Neural cell (in vitro differentiated cells): ENCODE measurements around the gene C16orf86. TPM values are rescaled to one million over a fixed set of nuclear protein-coding genes. Genes with fewer than 3 reads are reported as not detected.

Source experiments
- H2AFZ ChIP-seq: fragments of 200-600, 300-800 bp; sonication (generic), shearing (Covaris generic); 2 replicates; pipeline ENCODE4 v1.6.0; 2014; ENCODE audit warnings: low read depth, mild to moderate bottlenecking, antibody characterized with exemption, low read length, moderate library complexity
- H3F3A ChIP-seq: fragments of 200-600 bp; shearing (Covaris generic); 2 replicates; pipeline ENCODE4 v1.6.1; 2016; ENCODE audit warnings: mild to moderate bottlenecking, moderate library complexity, mixed read lengths, antibody characterized with exemption, low read length; ENCODE audit not compliant: insufficient read depth, poor library complexity, severe bottlenecking
- H3K27ac ChIP-seq: fragments of 200-600, 300-800 bp; sonication (generic), shearing (Covaris generic); 2 replicates; pipeline ENCODE4 v1.5.1; 2014; ENCODE audit warnings: mild to moderate bottlenecking, low read length, moderate library complexity
- H3K27me3 ChIP-seq: fragments of 300-800, 200-600 bp; sonication (generic), shearing (Covaris generic); 2 replicates; pipeline ENCODE4 v1.6.0; 2014; ENCODE audit warnings: mild to moderate bottlenecking, low read depth, low read length, moderate library complexity; ENCODE audit not compliant: insufficient read depth
- H3K36me3 ChIP-seq: fragments of 300-800, 200-600 bp; sonication (generic), shearing (Covaris generic); 2 replicates; pipeline ENCODE4 v1.5.1; 2014; ENCODE audit warnings: mild to moderate bottlenecking, antibody characterized with exemption, low read length, moderate library complexity; ENCODE audit not compliant: insufficient read depth
- H3K4me2 ChIP-seq: fragments of 300-800, 200-600 bp; sonication (generic), shearing (Covaris generic); 2 replicates; pipeline ENCODE4 v1.6.0; 2014; ENCODE audit warnings: mild to moderate bottlenecking, low read length
- H3K4me3 ChIP-seq: fragments of 300-800, 200-600 bp; sonication (generic), shearing (Covaris generic); 2 replicates; pipeline ENCODE4 v1.5.1; 2014; ENCODE audit warnings: mild to moderate bottlenecking, low read length, moderate library complexity
- H3K79me2 ChIP-seq: fragments of 200-600 bp; shearing (Covaris generic); replicated peaks from 2 replicates; pipeline ENCODE4 v1.6.0; 2014; ENCODE audit warnings: mild to moderate bottlenecking, low read length, moderate library complexity; ENCODE audit not compliant: insufficient read depth
- H3K9ac ChIP-seq: fragments of 300-800, 200-600 bp; sonication (generic), shearing (Covaris generic); 2 replicates; pipeline ENCODE4 v1.6.1; 2016; ENCODE audit warnings: mild to moderate bottlenecking, low read length, mixed read lengths
- H3K9me2 ChIP-seq: fragments of 200-600 bp; shearing (Covaris generic); 2 replicates; pipeline ENCODE4 v1.6.1; 2016; ENCODE audit warnings: mild to moderate bottlenecking, low read length, mixed read lengths; ENCODE audit not compliant: insufficient read depth
- H3K9me3 ChIP-seq: fragments of 200-600, 300-800 bp; sonication (generic), shearing (Covaris generic); 2 replicates; pipeline ENCODE4 v1.6.1; 2016; ENCODE audit warnings: mild to moderate bottlenecking, mixed run types, low read length, moderate library complexity, mixed read lengths
- H4K20me1 ChIP-seq: fragments of 200-600 bp; shearing (Covaris generic); 2 replicates; pipeline ENCODE4 v1.6.1; 2016; ENCODE audit warnings: mild to moderate bottlenecking, mixed run types; ENCODE audit not compliant: insufficient read depth
- EP300 ChIP-seq: fragments of 450-650 bp; conservative IDR thresholded peaks from 2 replicates; pipeline ENCODE4 v1.6.1; 2014; ENCODE audit warnings: antibody characterized with exemption, mild to moderate bottlenecking, moderate library complexity; ENCODE audit not compliant: poor library complexity, severe bottlenecking
- EZH2 ChIP-seq: fragments of 200-600, 300-800 bp; shearing (Covaris generic), sonication (generic); IDR thresholded peaks from 2 replicates; pipeline ENCODE4 v1.6.1; 2014; ENCODE audit warnings: antibody characterized with exemption, low read length, borderline replicate concordance, mild to moderate bottlenecking; ENCODE audit not compliant: insufficient read depth, poor library complexity, severe bottlenecking
- MXI1 ChIP-seq: fragments of 450-650 bp; conservative IDR thresholded peaks from 2 replicates; pipeline ENCODE4 v1.6.1; 2014; ENCODE audit warnings: antibody characterized with exemption, mild to moderate bottlenecking; ENCODE audit not compliant: poor library complexity, severe bottlenecking
- POLR2AphosphoS5 ChIP-seq: IDR thresholded peaks from 2 replicates; pipeline ENCODE4 v1.6.1; 2012
- RAD21 ChIP-seq: fragments of 450-650 bp; conservative IDR thresholded peaks from 2 replicates; pipeline ENCODE4 v1.6.1; 2014; ENCODE audit warnings: antibody characterized with exemption, mild to moderate bottlenecking, moderate library complexity
- REST ChIP-seq: IDR thresholded peaks from 2 replicates; pipeline ENCODE4 v1.6.1; 2012; ENCODE audit warnings: borderline replicate concordance
- SMC3 ChIP-seq: fragments of 450-650 bp; conservative IDR thresholded peaks from 2 replicates; pipeline ENCODE4 v1.6.1; 2014; ENCODE audit warnings: antibody characterized with exemption, mild to moderate bottlenecking, moderate library complexity; ENCODE audit not compliant: poor library complexity
- TAF1 ChIP-seq: IDR thresholded peaks from 2 replicates; pipeline ENCODE4 v1.6.1; 2012; ENCODE audit warnings: low read depth
- polyA plus RNA-seq: library from polyadenylated mRNA; depleted of rRNA; stranded (reverse); fragments of >200 nt; gene quantifications from 2 replicates; pipeline ENCODE4 v1.2.3, GENCODE V29; 2014
- TF ChIP-seq, protein P1 (sequence below): fragments of 450-650 bp; IDR thresholded peaks from 2 replicates; pipeline ENCODE4 v1.5.1; 2014; ENCODE audit warnings: antibody characterized with exemption, mild to moderate bottlenecking, moderate library complexity; ENCODE audit not compliant: poor library complexity, severe bottlenecking

Gene C16orf86
- polyA plus RNA-seq, 1 donor from 2014 or later: 2.4 TPM

DNA sequence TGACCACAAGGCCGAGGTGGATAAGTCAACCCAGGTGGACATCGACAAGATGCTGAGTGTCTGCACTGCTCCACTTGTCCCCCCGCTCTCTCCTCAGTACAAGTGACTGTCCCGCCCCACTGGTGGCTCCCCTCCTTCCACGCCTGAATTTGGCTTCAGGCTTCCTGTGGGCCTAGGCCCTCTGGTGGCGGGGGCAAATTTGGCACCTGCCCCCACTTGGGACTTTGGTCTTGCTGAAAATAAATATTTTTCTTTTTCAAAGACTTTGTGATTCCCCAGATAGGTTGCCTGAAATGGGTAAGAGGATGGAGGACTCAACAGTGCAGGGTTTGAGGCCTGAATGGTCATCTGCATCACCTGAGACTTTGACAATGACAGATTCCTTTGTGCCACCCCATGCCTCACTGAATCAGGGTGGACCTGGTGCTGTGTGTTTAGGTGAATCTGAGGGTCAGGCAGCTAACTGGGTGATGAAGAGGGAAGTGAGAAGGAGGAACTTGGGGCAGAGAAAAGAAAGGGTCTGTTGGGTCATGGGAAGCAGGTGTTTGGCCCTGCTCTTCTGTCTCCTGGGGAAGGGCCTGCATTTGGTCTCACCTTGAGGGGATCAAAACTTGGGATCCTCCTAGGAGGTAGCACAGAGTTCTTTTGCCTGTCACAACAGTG, 2.0 kb downstream of the C16orf86 start:
- H3K27me3 ChIP-seq: no peaks in the 10 kb centered on the region
- H3K9me2 ChIP-seq: no peaks in the 10 kb centered on the region
- H2AFZ ChIP-seq: no peak overlapping the region
- no peak overlapping the region for H3K9ac ChIP-seq
- no peaks in the 10 kb centered on the region for H4K20me1 ChIP-seq
- no peaks in the 10 kb centered on the region for H3K79me2 ChIP-seq
- H3K9me3 ChIP-seq: no peaks in the 10 kb centered on the region
- H3K36me3 ChIP-seq: no peaks in the 10 kb centered on the region
- no peaks in the 10 kb centered on the region for H3F3A ChIP-seq
- no peak overlapping the region for H3K4me2 ChIP-seq
- no peak overlapping the region for H3K4me3 ChIP-seq
- no peak overlapping the region for H3K27ac ChIP-seq
- TF ChIP-seq REST: no peak
- no peak for TF ChIP-seq EZH2
- no peak for TF ChIP-seq POLR2AphosphoS5
- TF ChIP-seq TAF1: no peak
- no peak for TF ChIP-seq RAD21

DNA sequence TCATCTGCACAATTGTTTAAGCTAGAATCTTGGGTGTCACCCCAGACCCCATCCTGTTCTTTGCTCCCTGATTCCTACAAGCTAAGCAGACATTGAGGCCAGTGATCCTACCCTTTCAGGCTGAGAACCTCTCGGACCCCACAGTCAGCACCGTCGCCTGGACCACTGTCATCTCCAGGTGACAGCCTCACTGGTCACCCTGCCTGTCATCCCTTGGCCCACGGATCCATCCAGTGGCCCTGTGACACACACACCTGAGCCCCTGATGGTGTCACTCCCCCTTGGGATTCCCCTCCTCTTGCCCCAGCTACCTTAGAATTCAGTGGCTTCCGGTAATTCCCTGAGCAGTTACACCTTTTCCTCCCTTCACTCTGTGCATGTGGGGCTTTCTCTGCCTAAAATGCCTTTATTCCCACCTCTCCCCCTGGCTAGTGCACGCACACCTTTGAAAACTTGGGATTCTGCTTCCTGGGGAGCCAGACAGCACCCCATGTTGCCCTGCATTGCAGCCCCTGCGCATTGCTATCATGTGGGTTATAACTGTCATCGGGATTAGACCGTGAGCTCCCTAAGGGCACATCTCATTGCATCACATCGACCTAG, 3.0 kb downstream of the C16orf86 start:
- Histone ChIP-seq H3K4me3 (no peak overlapping the region), H3K27ac (no peak overlapping the region), H2AFZ (no peak overlapping the region), H3K9me3 (no peaks in the 10 kb centered on the region), H4K20me1 (no peaks in the 10 kb centered on the region), H3K79me2 (no peaks in the 10 kb centered on the region), H3K36me3 (no peaks in the 10 kb centered on the region), H3K9me2 (no peaks in the 10 kb centered on the region), H3K4me2 (no peak overlapping the region), H3K9ac (no peak overlapping the region), H3K27me3 (no peaks in the 10 kb centered on the region), H3F3A (no peaks in the 10 kb centered on the region)
- no peak for TF ChIP-seq RAD21
- no peak for TF ChIP-seq REST
- no peak for TF ChIP-seq POLR2AphosphoS5
- TF ChIP-seq MXI1: no peak
- TF ChIP-seq TAF1: no peak
- TF ChIP-seq, protein P1, sequence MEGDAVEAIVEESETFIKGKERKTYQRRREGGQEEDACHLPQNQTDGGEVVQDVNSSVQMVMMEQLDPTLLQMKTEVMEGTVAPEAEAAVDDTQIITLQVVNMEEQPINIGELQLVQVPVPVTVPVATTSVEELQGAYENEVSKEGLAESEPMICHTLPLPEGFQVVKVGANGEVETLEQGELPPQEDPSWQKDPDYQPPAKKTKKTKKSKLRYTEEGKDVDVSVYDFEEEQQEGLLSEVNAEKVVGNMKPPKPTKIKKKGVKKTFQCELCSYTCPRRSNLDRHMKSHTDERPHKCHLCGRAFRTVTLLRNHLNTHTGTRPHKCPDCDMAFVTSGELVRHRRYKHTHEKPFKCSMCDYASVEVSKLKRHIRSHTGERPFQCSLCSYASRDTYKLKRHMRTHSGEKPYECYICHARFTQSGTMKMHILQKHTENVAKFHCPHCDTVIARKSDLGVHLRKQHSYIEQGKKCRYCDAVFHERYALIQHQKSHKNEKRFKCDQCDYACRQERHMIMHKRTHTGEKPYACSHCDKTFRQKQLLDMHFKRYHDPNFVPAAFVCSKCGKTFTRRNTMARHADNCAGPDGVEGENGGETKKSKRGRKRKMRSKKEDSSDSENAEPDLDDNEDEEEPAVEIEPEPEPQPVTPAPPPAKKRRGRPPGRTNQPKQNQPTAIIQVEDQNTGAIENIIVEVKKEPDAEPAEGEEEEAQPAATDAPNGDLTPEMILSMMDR: no peak
- TF ChIP-seq EP300: no peak
- no peak for TF ChIP-seq EZH2
- TF ChIP-seq SMC3: no peak
